DMS153 treated with DMSO at 0.1 percent for 48 hours (cell line): ENCODE data around the gene ZBTB46.
"Not testable (repeated sequence)": the region's sequence is repeated elsewhere in the genome, so short reads cannot be mapped to it uniquely, and the experiment has no call there.

ENCODE experiments used
- DNase-seq: peaks from one replicate; lab custom pipeline; 2025; ENCODE audit not compliant: unreplicated experiment; lab: John Stamatoyannopoulos, UW

ZBTB46 gene

DNA sequence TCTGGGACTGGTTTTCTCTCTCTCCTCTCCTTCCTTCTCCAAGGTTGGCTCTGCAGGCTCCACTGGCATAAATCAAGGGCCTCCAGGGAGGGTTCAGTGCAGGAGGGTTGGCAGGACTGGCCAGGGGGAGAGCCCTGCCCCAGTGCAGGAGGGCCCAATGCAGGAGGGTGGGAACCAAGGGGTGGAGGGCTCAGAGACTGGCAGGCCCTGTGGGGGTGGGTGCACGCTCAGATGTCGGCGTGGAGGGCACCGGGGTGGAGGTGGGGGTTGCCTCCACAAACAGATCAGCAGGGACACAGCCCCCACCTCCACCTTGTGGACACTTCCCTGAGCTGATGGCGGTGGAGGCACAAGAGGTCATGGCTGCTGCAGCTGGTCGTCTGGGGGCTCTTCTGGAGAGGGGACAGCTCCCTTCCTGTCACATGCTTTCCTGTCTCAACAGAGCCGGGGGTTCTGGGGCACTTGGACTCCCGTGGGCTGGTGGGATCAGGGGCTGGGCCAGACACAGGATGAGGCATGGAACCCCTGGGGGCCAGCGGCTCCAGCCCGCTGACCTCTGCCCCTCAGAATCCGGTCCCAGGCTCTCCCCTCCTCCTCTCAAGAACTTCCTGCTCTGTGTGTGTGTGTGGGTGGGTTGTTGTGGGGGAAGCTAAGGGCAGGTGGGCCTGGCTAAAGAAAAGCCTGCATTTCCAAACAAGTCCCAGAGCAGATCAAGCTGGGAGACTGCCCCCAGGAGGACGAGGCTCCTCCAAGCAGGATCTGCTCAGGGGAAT is 27.5 kb upstream of the ZBTB46 start:
- no peak for DNase-seq

DNA sequence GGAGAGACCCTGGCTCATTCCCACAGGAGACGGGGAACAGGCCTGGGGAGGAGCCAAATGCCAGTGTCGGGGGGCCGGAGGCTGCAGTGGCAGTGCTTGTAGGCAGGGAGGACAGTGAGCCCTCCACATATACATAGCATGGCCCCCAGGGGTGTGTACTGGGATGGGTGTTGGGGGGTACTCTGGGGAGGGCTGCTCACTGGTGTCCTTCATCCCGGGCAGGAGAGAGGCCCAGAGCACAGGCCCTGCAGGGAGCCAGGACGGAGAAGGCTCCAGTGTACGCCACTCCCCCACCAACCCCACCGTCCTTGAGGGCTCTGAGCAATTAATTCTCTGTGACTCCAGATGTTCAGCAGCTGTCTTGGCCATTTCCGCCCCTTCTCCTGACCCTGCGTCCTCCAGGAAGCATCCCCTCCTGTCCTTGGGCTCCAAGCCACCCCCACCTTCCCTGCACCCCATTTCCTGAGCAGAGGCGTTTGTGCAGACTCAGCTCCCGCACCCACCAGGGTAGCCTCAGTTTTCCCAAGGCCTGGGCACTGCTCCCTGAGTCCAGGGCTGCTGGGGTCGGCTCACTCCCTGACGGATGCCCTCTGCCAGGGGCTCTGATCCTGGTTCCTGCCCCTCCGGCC is 26.8 kb upstream of the ZBTB46 start:
- no peak for DNase-seq

DNA sequence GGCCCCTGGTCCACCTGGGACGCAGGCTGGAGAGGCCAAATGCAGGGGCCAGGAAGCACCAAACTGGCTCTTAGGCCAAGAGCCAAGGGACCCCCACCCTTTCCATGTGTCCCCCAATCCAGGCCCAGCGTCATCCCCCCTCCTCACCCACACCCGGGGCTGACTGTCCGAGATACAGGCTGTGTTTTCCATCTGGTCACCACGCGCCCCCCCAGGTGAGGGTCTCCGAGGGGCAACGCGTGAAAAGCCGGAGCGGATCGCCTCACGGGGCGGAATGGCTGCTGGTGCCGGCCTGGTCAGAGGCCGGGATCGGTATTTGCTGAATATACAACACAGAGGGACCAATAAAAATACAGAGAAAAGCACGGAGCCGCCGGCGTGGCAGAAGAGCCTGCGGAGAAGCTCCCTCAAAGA is 25.0 kb upstream of the ZBTB46 start:
- no peak for DNase-seq

DNA sequence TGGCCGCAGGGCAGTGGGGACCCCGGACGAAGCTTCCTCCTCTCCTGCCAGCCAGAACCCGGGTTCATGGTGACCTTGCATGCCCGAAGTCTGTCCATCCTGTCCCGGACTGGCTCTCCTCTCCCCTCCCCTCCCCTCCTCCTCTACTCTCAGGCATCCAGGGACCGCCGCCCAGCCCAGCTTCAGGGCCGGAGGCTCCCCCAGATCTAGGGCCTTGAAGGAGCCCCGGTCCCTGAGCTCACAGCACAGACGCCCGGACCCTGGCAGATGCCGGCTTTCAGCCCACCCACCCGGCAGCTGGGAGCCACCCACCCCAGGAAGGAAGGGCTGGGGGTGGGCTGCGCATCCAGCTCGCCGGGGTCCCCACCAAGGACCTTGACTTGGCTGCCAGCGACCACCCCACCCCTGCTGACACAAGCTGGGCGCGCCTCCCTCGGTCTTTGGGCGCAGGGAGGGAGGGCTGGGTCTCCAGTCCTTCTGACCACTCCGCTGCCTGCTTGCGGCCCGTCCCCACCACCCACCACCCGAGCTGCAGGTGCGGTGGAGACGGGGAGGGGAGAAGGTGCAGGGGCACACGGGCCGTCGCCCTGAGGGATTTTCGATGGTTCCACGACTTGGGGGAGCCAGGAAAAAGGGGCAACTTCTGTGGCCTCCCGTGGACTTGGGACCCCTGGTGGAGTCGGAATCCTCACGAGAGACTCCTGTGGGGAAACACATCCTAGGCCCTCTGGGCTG is 24.5 kb upstream of the ZBTB46 start:
- no peak for DNase-seq

DNA sequence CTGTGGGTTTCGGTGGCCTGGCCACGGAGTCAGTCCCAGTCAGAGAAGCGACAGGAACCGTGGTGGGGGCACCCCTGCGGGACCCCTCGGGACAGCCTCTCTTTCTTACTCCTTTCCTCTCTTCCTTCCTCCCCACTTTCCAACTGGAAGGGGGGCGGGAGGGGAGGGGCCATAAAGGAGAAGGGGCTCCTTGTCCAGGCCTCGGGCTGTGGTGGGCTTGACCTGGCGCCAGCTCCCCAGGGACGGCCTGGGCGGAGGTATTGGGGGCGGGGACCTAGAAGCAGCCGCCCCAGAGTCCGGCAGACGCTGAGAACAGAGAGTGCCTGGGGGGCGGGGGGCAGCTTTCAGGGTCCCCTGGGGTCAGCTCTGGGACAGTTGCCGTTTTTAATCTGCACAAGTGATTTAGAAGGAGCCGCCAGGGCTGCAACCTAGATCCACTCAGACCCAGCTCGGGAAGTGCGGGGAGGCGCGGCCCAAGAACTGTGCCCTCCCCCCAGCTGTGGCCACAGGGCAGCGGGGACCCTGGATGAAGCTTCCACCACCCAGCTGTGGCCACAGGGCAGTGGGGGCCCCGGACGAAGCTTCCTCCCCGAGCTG is 23.8 kb upstream of the ZBTB46 start:
- no peak for DNase-seq

DNA sequence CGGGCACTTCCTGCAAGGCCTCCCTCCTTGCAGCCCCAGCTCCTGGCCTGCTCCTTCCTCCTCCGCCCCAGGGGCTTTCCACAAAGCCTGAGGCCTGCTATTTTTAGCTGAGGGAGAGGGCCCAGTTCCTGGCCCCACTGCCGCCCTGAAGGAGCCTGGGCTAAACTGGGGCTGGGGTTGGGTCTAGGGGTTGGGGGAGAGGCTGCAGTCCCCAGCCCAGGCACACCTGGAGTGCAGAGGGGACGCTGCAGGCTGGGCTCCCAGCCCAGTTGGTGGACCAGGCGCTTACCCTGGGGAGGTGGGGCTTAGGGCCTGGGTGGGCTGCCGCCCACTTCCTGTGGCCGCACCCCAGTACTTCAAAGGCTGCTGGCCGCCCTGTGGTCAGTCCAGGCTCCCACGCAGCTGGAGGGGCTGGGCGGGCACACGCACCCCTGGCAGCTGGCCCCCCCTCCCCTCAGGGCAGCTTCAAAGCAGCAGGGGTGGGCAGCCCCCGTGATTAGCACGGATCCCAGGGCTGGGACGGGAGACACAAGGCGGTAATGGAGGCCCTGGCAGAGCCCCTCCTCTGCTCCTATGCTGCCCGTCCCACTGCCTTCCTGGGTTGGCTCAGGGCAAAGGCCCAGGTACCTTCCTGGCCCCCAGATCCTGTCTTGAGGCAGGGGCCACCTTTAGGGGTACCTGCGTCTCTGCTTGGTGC is 23.2 kb upstream of the ZBTB46 start:
- DNase-seq, result no peak

DNA sequence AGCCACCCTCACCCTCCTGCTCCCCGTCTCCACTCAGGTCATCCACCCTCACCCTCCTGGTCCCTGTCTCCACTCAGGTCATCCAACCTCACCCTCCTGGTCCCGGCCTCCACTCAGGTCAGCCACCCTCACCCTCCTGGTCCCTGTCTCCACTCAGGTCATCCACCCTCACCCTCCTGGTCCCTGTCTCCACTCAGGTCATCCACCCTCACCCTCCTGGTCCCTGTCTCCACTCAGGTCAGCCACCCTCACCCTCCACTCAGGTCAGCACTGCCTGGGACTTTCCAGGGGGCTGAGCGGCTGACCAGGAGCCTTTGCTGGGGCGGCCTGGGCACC is 22.6 kb upstream of the ZBTB46 start:
- not testable (repeated sequence) for DNase-seq

DNA sequence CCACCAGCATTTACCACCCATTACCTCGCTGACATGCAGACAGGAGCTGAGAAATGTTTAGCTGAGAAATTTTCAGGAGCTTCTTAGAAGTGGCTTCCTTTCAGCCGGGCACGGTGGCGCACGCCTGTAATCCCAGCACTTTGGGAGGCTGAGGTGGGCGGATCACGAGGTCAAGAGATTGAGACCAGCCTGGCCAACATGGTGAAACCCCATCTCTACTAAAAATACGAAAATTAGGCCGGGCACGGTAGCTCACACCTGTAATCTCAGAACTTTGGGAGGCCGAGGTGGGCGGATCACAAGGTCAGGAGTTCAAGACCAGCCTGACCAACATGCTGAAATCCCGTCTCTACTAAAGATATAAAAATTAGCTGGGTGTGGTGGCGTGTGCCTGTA is 20.5 kb upstream of the ZBTB46 start:
- DNase-seq, result not testable (repeated sequence)

DNA sequence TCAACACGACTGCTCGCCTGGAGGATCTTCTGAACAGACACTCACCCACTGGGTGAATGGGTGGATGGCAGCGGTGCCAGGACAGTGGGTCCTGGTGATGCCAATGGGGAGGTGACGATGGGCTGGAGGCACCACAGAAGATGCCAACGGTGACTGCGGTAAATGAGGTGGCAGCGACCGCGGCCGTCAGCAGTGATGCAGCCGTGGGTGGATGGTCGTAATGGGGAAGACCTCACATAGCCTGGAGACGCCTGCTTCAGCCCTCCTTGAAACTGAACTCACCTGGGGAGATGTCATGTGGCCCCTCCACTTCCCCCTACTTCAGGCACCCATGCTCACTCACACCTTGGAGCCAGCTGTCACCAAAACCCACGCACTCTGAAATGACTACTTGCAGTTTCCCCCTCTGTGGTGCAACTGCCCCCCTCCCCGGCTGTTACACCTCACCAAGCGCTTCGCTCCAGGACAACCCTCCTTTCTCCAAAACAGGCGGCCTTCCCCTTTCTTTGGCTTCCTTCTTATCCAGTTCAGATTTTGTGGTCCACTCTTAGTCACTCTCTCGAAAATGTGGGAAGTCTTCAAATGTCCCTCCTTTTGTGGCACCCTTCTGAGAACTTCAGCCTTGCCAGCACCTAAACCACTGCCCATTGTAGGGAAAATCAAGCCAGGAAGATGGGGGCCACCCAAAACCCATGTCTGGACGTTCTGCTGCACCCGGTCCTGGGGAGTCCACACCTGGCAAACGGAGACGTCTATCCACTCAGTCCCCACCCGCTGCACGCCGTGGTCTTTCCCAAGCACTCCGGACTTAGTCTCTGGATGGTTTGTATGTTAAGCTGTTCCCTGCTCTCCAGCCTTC is 19.9 kb upstream of the ZBTB46 start:
- no peak for DNase-seq

DNA sequence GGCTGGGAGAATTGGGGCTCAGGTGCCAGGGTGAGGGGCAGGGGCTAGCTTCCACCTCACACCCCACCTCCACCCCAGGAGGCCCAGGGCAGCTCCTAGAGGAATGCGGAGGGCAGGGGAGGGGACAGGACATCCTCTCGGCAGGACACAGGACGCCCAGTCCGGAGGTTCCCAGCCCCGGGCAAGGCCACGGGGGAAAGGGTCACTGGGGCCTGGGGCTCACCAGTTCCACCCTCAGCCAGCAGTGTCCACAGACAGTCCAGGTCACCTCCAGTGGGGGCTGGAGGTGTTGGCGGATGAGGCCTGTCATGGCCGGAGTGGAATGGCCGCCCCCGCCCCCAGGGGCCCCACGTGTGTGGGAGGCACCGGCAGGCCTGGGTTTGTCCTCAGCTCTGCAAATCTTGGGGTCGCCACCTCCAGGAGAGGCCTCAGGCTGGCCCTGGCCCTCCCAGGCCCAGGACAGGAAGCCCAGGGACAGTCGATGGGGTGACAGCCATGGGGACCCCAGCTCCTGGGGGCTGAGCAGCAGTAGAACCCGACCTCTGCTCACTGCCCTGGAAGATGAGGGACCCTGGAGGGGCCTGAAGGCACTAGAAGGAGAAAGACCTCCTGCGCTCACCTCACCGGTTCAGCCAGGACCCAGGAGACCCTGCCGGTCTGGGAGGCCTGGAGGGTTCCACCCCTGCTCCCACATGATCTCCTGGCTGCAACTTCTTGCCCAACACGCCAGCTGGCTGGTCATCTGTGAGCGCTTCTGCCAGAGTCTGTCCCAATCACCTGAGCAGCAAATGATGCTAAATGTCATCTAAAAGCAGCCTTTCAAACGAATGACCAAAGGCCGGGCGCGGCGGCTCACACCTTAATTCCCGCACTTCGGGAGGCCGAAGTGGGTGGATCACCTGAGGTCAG is 17.2 kb upstream of the ZBTB46 start:
- no peak for DNase-seq

DNA sequence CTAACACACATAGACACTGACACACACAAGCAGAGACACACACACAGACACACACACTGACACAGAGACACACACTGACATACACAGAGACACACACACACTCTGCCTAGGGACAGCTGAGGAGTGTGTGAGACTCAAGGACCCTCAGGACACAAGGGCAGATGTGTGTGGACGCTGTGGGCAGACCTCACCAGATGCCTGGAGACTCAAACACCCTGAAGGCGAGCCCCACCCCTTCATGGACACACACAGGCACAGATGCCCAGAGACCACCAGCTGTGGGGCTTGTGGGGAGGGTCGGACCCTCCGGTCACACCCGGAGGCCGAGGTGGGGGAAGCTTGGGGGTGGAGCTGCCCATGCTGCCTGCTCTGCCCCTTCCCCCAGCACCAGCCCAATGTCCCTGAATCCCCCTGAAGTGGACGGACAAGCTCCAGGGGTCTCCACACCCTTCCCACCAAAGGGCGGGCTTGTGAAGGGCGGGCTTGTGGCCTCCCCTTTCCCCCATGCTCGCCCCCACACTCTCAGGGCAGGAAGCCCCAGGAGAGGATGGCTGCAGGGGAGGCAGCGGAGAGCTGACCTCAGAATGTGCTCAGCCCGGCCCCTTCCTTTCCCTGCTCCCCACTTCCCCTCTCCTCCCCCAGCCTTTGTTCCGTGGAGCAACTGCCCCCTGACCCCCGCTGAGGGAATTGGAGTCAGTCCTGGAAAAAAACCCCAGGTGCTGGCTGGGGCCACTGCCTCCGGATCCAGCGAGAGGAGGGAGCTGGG is 16.4 kb upstream of the ZBTB46 start:
- DNase-seq, result no peak

DNA sequence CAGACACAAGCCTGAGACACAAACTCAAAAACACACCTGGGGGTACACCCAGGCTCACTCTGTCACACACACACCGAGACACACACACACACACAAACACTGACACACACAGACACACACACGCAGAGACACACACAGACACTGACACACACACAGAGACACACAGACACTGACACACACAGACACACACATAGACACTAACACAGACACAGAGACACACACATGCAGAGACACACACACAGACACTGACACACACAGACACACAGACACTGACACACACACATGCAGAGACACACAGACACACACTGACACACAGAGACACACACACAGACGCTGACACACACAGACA is 15.8 kb upstream of the ZBTB46 start:
- DNase-seq, result no peak

DNA sequence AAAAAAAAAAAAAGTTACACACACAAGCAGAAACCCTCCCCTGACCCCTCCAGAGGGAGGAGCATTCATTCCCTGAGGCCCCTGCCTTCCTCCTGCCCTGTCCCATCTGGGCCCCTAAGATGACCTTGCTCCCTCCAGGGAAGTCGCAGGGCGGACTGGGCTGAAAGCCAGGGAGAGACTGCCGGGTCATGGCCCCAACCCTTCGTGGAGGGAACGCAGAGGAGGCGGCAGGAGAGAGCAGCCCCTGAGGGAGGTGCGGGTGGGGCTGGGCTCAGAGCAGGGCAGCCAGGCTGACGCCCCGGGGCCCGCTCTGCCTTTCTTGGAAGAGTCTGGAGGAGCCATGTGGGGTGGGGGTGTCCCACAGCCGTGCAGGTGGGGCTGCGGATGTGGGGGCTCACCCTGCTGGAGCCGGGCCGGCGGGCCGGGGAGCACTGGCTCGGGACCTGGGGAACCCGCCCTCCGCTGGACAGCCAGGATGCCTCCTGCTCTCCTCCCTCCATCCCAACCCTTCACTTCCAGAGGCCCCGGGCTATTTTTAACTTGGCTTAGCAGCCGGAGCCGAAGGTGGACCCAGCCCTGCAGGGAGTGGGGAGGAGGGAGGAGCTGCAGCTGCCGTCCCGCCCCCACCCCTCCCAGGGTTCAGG is 15.2 kb upstream of the ZBTB46 start:
- DNase-seq, result no peak

DNA sequence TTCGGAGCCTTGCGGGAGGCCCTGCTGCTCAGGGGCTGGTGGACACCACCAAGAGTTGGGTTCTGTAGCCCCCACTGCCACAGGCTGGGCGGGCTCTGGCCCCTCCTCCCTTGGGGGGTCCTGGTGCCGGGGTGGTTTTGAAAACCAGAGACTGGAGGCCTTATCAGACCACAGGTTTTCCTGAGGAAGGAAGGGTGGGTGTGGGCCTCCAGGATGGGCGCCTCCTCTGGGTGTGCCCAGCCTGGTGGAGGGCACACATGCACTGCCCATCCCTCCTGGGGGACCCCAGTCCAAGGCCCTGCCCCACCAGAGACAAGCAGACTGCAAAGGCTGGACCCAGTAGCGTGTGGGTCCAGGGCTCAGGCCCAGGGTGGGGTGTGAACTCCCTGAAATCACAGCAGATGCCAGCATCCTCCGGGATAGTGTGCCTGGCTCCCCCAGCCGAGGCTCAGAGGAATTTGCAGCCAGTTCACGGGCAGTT is 13.5 kb upstream of the ZBTB46 start:
- no peak for DNase-seq

DNA sequence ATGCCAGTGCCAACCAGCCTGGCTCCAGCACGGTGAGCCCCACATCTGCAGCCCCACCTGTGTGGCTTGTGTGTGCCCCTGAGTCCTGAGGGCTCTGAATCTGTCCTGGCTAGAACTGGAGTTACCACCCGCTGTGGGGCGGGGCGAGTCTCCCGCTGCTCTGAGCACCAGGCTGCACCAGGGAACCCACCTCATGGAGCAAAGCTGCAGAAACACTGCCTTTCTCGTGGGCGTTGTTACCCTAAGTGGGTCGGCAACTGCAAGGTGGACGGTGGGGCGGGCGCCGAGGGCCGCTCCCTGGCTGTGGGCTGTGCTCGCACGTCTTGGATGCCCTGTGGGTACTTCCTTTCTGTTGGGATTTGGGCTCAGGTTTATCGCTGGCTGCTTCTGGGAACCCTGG is 12.7 kb upstream of the ZBTB46 start:
- no peak for DNase-seq

DNA sequence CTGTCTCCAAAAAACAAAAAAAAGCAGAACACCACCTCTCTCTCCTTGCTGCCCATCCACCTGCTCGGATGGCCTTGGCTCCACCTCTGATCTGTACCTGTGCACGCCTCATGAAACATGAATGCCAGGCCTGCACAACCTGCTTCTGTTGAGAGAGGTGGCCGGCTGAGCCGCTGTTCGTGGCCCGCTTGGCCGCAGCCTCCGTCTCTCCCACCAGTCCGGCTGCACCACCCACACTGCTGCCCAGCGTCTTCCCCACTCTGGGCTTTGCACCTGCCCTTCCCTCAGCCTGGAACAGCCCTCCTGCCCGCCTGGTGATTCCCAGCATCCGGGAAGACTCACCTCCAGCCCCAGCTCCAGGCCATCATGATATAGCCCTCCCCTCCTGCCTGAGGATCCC is 12.2 kb upstream of the ZBTB46 start:
- no peak for DNase-seq

DNA sequence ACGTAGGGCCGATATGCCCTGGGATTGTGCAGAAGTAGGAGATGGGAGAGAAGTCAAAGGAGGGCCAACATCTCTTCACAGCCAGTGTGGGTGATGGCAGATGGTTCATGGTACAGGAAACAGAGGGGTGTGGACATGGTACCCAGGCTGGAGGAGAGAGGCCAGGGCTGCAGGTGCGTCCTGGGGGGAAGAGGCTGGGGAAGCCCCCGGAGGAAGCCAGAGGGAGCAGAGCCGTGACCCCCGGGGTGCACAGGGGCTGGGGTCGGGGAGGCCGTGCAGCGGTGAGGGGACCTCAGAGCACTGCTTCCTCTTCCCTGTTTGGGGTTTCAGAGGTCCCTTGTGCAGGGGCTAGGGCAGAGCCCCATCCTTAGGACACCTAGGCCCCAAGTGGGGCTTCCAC is 11.2 kb upstream of the ZBTB46 start:
- DNase-seq, result no peak

DNA sequence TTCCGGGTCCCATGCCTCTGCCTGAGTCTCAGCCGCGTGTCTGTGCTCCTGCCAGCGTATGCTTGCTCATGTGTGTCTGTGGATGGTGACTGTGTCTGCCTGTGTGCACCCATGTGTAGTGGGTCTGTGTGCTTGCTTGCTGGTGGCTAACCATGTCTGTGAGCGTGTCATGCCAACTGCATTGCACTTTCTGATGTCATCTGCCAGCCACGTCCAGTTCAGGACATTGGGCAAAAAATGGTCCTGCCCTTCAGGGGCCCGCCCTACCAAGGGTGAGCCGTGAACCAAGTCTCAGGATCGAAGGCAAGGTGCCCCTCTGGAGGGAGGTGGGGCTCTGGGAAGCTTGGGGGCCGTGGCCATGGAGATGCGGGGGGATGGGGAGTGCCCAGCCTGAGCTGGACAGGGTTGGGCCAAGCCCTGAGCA is 9.4 kb upstream of the ZBTB46 start:
- no peak for DNase-seq
